IPS-20b (cell line): ENCODE measurements around the gene MBOAT2.

Experiments
- H3K27ac ChIP-seq: one replicate; pipeline ENCODE4 v1.5.1; 2013; ENCODE audit warnings: low read length
- H3K27me3 ChIP-seq: 2 replicates; pipeline ENCODE4 v1.6.1; 2013; ENCODE audit warnings: mild to moderate bottlenecking, low read length, inconsistent platforms; ENCODE audit not compliant: insufficient read depth
- H3K36me3 ChIP-seq: 2 replicates; pipeline ENCODE4 v1.6.1; 2013; ENCODE audit warnings: low read depth, mild to moderate bottlenecking, inconsistent platforms, low read length, moderate library complexity; ENCODE audit not compliant: insufficient read depth
- H3K4me1 ChIP-seq: 2 replicates; pipeline ENCODE4 v1.6.1; 2013; ENCODE audit warnings: mild to moderate bottlenecking, control low read depth, inconsistent platforms, low read length, moderate library complexity; ENCODE audit not compliant: insufficient read depth
- H3K4me3 ChIP-seq: 2 replicates; pipeline ENCODE4 v1.5.1; 2013; ENCODE audit warnings: mild to moderate bottlenecking, low read length, inconsistent platforms
- H3K9ac ChIP-seq: 2 replicates; pipeline ENCODE4 v1.6.1; 2013; ENCODE audit warnings: low read depth, mild to moderate bottlenecking, inconsistent platforms, low read length, moderate library complexity
- H3K9me3 ChIP-seq: 2 replicates; pipeline ENCODE4 v1.6.1; 2013; ENCODE audit warnings: mild to moderate bottlenecking, low read depth, low read length, inconsistent platforms; ENCODE audit not compliant: insufficient read depth

The MBOAT2 gene

DNA sequence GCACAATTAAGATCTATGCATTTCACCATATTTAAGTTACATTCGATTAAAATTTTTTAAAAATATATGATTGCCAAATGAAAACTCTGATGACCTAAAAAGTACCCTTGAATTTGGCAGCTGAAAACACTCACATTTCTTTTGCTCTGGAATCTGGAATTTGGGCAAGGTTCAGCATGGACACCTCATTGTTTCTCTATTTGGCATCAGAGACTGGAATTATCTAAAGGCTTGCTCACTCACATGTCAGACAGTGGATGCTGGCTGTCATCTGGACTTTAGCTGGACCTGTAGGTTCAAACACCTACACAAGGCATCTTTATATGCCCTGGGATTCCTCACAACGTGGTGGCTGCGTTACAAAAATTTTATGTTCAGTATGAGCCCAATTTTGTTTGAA, 16.1 kb downstream of the MBOAT2 start:
- peaks cover 11% of the 10 kb centered on the region for H3K4me1 ChIP-seq

DNA sequence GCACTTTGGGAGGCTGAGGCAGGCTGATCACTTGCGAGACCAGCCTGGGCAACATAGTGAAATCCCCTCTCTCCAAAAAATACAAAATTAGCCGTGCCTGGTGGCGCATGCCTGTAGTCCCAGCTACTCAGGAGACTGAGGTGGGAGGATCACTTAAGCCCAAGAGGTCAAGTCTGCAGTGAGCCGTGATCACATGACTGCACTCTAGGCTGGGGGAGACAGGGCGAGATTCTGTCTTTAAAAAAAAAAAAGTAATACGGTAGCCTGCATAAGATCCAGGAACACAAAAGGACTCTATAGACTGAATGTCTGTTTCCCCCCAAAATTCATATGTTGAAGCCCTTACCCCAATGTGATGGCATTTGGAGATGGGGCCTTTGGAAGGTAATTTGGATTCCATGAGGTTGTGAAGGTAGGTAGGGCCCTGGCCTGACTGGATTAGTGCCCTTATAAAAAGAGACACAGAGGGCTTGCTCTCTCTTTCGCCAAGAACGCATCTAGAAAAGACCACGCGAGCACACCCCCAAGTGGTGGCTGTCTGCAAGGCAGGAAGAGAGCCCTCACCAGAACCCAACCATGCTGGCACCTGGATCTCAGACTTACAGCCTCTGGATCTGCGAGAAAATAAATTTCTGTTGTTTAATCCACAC, 17.0 kb downstream of the MBOAT2 start:
- Histone ChIP-seq H3K27me3 (no peaks in the 10 kb centered on the region), H3K4me1 (peaks cover 11% of the 10 kb centered on the region), H3K9me3 (no peaks in the 10 kb centered on the region), H3K27ac (no peak overlapping the region), H3K36me3 (no peaks in the 10 kb centered on the region), H3K9ac (no peak overlapping the region), H3K4me3 (no peak overlapping the region)

More for the DNA sequence above, 16.1 kb downstream of the MBOAT2 start:
- no peaks in the 10 kb centered on the region for H3K27me3 ChIP-seq
- no peak overlapping the region for H3K9ac ChIP-seq
- H3K4me3 ChIP-seq, result no peak overlapping the region
- no peaks in the 10 kb centered on the region for H3K36me3 ChIP-seq
- no peak overlapping the region for H3K27ac ChIP-seq
- no peaks in the 10 kb centered on the region for H3K9me3 ChIP-seq

DNA sequence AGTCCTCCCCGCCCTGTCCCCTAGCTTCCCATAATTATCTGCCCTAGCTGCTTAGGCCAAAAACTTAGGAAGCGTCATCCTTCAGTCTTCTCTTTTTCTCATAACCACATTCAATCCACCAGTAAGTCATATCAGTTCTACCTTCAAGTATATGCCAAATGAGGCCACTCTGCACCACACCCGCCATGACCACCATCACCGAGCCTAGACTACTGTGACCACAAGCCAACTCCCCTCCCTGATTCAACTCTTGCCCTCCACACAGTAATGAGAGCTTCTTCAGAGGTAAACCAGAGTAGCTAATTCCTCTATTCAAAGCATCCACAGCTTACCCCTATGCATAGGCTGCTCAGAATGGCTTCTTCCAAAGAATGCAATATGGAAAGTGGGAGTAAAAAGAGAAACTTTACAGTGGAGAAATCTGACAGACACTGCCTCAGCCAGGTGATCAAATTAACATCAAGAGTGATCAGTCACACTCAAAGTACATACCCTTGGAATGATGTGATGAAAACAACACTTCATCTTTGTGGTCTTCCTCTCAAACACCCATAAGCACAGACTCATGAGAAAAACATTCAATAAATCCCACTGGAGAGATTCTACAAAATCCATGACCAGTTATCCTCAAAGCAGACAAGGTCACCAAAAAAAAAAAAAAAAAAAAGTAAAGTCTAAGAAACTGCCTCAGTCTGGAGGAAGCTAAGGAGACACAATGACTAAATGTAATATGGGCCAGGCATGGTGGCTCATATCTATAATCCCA, 17.7 kb downstream of the MBOAT2 start:
- no peaks in the 10 kb centered on the region for H3K36me3 ChIP-seq
- no peaks in the 10 kb centered on the region for H3K27me3 ChIP-seq
- no peaks in the 10 kb centered on the region for H3K9me3 ChIP-seq
- H3K4me1 ChIP-seq, result peaks cover 11% of the 10 kb centered on the region
- no peak overlapping the region for H3K4me3 ChIP-seq
- H3K27ac ChIP-seq, result no peak overlapping the region
- no peak overlapping the region for H3K9ac ChIP-seq

DNA sequence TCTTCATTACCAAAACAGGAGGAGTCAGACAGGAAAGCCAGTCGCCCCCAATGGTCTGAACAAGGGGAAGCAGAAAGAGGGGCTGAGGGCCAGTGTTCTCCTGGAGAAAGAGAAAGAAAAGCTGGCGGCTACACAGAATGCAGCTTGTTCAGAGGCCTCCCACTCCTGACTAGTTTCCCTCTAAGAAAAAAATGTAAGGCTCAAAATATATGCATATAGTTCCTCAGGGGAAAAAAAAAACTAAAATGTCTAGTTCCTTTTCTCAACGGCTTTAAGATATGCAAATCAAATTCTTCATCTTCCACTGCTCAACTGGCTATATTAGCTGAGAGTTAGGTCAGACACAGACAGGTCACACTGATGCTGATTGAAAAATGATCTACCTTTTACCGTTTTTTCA, 18.6 kb downstream of the MBOAT2 start:
- H3K36me3 ChIP-seq, result no peaks in the 10 kb centered on the region
- no peaks in the 10 kb centered on the region for H3K27me3 ChIP-seq
- H3K4me3 ChIP-seq, result no peak overlapping the region
- no peak overlapping the region for H3K27ac ChIP-seq
- H3K9me3 ChIP-seq, result no peaks in the 10 kb centered on the region
- no peak overlapping the region for H3K9ac ChIP-seq
- peaks cover 11% of the 10 kb centered on the region for H3K4me1 ChIP-seq

DNA sequence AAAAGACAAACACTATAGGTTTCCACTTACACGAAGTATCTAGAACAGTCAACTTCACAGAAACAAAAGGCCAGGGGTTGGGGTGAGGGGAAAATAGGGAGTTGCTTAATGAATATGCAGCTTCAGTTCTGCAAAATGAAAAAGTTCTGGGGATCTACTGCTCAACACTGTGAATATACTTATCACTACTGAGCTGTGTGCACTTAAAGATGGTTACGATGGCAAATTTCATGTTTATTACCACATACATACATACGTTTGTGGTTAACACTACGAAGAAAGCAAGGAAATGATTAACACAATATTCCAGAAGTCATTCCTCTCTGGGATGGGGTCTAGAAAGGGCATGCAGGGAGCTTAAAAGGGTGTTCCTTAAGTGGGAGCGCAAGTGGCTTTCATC, 19.3 kb downstream of the MBOAT2 start:
- H3K9me3 ChIP-seq, result no peaks in the 10 kb centered on the region
- H3K27ac ChIP-seq, result no peak overlapping the region
- no peaks in the 10 kb centered on the region for H3K36me3 ChIP-seq
- no peak overlapping the region for H3K4me3 ChIP-seq
- no peaks in the 10 kb centered on the region for H3K27me3 ChIP-seq
- peaks cover 11% of the 10 kb centered on the region for H3K4me1 ChIP-seq
- H3K9ac ChIP-seq, result no peak overlapping the region

DNA sequence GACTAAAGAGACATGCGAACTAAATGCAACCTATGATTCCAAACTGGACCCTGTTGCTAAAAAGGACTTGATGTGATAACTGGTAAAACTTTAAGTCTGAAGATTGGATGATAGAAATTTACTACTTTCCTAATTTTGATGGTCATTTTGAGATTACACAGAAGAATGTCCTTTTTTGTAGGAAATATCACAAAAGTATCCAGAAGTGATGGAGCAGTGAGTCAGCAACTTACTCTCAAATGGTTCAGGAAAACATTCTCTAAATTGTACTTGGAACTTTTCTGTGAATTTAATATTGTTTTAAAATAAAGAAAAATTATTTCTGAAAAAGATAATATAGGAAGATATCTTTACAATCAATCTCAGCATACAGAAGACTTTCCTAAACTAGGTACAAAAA, 19.9 kb downstream of the MBOAT2 start:
- Histone ChIP-seq H3K9ac (no peak overlapping the region), H3K27me3 (no peaks in the 10 kb centered on the region), H3K36me3 (no peaks in the 10 kb centered on the region), H3K9me3 (no peaks in the 10 kb centered on the region), H3K4me1 (peaks cover 11% of the 10 kb centered on the region), H3K4me3 (no peak overlapping the region), H3K27ac (no peak overlapping the region)

DNA sequence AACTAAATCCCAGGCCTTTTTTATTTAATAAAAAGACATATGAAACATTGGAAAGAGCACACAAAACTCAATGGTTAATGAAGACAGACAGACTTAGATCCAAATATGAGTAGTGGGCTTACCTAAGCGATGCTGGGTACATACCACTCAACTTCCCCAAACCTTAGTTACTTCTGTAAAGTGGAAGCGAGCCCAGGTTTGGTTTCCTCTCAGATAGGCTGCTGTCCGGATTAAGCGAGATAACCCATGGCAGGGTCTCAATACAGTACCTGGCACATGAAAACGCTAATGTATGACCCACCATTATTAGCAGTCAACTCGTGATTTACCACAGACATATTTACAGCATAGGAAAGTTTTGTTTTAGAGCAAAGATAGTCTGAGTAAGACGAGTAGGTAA, 21.6 kb downstream of the MBOAT2 start:
- H3K27ac ChIP-seq, result no peak overlapping the region
- H3K36me3 ChIP-seq, result no peaks in the 10 kb centered on the region
- no peaks in the 10 kb centered on the region for H3K9me3 ChIP-seq
- H3K4me3 ChIP-seq, result no peak overlapping the region
- no peaks in the 10 kb centered on the region for H3K27me3 ChIP-seq
- peaks cover 11% of the 10 kb centered on the region for H3K4me1 ChIP-seq
- no peak overlapping the region for H3K9ac ChIP-seq

DNA sequence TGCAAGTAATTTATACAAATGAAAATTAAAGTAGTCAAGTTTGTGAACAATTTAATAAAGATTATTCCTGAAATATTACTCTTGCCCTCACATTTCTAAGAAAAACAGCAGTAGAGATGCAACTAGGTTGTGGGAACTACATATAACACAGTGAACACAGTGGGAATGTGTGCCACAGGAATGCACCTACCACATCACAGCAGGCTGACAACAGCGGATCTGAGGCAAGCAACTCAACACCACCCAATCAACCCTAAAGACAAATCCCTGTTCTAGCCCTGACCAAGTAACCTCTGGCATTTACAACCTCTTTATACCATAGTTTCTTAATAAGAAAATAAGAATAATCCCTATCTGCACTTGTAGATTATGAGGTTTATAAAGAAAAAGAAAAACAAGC, 23.4 kb downstream of the MBOAT2 start:
- Histone ChIP-seq H3K27me3 (no peaks in the 10 kb centered on the region), H3K4me1 (peaks cover 11% of the 10 kb centered on the region), H3K27ac (no peak overlapping the region)

DNA sequence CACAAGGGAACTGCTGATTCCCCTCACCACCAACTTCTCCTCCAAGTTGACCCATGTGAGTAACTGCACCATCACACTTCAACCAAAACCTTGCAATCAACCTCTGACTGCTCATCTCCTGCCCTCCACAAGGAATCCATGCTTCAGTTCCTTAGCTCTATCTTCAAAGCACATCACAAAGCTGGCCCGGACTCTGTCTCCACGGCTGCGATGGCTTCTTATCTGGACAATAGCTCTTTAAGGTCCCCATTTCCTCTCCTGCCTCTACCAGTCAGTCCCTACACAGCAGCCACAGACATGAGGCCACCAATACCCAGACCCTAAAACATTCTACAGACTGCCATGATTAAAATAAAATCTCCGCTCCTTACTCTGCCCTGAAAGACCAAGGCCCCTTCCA, 25.7 kb downstream of the MBOAT2 start:
- Histone ChIP-seq H3K4me1 (no peaks in the 10 kb centered on the region), H3K9ac (no peak overlapping the region)

More for the DNA sequence above, 23.4 kb downstream of the MBOAT2 start:
- Histone ChIP-seq H3K9me3 (no peaks in the 10 kb centered on the region), H3K9ac (no peak overlapping the region), H3K4me3 (no peak overlapping the region), H3K36me3 (no peaks in the 10 kb centered on the region)

DNA sequence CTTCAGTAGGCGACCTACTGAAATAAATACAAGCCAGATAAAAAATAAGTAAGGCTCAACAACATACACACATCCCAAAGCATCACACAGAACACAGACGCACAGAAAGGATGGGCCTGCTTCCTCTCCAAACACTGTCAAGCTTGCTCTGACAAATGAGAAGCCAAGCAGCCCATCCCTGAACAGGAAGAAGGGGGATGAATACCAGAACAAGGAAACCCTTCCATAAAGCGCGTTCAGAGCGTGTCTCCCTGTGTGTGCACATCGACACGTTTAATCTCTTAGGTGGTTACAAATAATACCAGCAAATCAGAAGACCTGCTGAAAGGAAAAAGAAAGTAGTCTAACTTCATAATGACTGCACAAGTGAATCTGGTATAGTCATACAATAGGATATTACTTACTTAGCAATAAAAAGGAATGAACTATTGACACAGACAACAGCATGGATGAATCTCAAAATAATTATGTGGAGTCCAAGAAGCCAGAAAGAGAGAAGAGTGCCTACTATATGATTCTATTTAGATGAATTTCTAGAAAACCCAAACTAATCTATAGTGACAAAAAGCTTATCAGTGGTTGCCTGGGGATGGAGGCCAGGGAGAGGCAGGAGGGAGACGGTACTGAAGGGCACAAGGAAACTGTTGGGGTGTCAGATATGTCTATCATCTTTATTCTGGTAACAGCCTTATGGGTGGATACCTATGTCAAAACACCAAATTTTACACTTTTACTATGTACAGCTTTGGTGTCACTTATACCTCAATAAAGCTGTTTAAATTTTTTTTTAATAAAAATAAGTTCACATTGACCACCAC, 26.8 kb downstream of the MBOAT2 start:
- no peak overlapping the region for H3K4me3 ChIP-seq
- H3K9me3 ChIP-seq, result no peaks in the 10 kb centered on the region
- H3K9ac ChIP-seq, result no peak overlapping the region
- H3K36me3 ChIP-seq, result no peaks in the 10 kb centered on the region
- no peak overlapping the region for H3K27ac ChIP-seq
- no peaks in the 10 kb centered on the region for H3K4me1 ChIP-seq
- H3K27me3 ChIP-seq, result no peaks in the 10 kb centered on the region

More for the DNA sequence above, 25.7 kb downstream of the MBOAT2 start:
- Histone ChIP-seq H3K9me3 (no peaks in the 10 kb centered on the region), H3K36me3 (no peaks in the 10 kb centered on the region), H3K27ac (no peak overlapping the region), H3K27me3 (no peaks in the 10 kb centered on the region), H3K4me3 (no peak overlapping the region)

DNA sequence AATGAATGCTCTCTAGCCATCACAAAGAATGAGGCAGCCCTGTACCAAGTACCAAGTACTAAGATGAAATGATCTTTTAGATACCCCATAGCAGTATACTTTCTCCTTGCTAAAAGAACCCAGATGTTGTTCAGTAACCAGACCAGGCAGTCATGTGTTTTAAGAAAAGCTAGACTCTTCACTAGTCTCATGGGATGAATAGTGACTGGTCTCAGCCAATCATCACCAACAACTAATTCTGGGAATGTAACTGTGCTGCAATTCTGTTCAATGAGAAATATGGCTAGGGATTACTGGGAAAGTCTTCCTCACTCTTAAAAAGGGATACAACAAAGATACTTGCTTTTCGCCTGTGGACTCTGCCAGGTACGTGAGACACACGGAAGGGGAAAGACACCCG, 29.5 kb downstream of the MBOAT2 start:
- Histone ChIP-seq H3K4me3 (no peak overlapping the region), H3K27ac (no peak overlapping the region), H3K36me3 (no peaks in the 10 kb centered on the region), H3K9me3 (no peaks in the 10 kb centered on the region), H3K4me1 (no peaks in the 10 kb centered on the region), H3K9ac (no peak overlapping the region), H3K27me3 (no peaks in the 10 kb centered on the region)
